ENCODE data around the gene FAM3C.
"Not testable (repeated sequence)": the region's sequence is repeated elsewhere in the genome, so short reads cannot be mapped to it uniquely, and the experiment has no call there.

The FAM3C gene

DNA sequence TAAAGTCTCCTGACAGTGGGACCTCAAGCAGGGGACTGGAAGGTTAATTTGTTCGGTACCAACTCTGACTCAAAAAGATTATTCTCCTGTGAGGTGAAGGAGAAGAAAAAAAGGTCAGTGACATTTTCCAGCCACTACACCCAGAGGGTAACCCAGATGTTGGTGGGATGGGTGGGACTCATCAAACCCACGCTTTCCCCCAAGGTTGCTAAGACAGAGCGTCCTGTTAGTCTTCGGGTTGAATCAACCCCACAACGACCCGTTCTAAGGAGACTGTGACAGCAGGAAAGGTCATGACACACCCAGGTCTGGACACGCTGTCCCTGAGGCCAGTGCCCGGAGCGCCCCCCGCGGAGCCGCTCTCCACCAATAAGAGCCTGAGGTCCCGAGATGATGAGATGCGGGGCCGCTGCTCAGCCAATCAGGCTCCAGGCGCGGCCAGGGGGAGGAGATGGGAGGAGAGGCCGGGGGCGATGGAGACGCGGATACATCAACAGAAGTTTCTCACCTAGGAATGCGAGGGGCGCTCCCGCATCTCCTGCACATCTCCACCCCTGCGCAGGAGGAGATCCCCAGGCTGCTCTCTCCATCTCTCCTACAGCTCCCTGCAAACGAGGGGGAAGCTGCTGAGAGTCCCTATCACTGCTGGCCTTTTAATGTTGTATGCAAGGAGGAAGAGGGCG is 67.5 kb downstream of the FAM3C start, which contains the start of gene WNT16 (continued):
- TF ChIP-seq, protein P1, sequence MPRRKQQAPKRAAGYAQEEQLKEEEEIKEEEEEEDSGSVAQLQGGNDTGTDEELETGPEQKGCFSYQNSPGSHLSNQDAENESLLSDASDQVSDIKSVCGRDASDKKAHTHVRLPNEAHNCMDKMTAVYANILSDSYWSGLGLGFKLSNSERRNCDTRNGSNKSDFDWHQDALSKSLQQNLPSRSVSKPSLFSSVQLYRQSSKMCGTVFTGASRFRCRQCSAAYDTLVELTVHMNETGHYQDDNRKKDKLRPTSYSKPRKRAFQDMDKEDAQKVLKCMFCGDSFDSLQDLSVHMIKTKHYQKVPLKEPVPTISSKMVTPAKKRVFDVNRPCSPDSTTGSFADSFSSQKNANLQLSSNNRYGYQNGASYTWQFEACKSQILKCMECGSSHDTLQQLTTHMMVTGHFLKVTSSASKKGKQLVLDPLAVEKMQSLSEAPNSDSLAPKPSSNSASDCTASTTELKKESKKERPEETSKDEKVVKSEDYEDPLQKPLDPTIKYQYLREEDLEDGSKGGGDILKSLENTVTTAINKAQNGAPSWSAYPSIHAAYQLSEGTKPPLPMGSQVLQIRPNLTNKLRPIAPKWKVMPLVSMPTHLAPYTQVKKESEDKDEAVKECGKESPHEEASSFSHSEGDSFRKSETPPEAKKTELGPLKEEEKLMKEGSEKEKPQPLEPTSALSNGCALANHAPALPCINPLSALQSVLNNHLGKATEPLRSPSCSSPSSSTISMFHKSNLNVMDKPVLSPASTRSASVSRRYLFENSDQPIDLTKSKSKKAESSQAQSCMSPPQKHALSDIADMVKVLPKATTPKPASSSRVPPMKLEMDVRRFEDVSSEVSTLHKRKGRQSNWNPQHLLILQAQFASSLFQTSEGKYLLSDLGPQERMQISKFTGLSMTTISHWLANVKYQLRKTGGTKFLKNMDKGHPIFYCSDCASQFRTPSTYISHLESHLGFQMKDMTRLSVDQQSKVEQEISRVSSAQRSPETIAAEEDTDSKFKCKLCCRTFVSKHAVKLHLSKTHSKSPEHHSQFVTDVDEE (CRISPR knock-in tag; IDR thresholded peaks at IDR 0.05), result no peak

DNA sequence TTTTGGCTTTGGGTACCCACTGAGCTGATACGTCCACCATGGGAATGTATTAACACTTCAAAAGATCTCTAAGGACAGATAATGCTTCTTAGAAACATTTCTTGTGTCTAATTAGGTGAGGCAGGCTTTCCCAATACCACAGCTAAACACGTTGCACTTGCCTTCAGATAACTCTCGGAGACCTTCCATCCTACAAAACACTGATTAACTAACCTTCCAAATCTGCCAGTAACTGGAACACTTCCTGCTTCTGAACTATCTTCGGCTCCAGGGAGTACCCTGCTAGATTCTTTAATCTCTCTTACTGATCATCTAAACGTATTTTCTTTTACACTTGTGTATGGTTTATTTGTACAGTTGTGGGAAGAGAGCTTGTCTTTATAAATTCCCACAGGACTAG is 68.4 kb downstream of the FAM3C start:
- no peak for ATAC-seq
- TF ChIP-seq ZFP30 (CRISPR knock-in tag; IDR thresholded peaks at IDR 0.05) (no peak), GLIS3 (CRISPR knock-in tag; IDR thresholded peaks at IDR 0.05) (no peak), ZNF70 (CRISPR knock-in tag; IDR thresholded peaks at IDR 0.05) (no peak), ZNF565 (CRISPR knock-in tag; conservative IDR thresholded peaks at IDR 0.05; ENCODE audit: low read depth) (no peak), RARB (CRISPR knock-in tag; IDR thresholded peaks at IDR 0.05) (no peak), ISL1 (CRISPR knock-in tag; IDR thresholded peaks at IDR 0.05) (no peak)

DNA sequence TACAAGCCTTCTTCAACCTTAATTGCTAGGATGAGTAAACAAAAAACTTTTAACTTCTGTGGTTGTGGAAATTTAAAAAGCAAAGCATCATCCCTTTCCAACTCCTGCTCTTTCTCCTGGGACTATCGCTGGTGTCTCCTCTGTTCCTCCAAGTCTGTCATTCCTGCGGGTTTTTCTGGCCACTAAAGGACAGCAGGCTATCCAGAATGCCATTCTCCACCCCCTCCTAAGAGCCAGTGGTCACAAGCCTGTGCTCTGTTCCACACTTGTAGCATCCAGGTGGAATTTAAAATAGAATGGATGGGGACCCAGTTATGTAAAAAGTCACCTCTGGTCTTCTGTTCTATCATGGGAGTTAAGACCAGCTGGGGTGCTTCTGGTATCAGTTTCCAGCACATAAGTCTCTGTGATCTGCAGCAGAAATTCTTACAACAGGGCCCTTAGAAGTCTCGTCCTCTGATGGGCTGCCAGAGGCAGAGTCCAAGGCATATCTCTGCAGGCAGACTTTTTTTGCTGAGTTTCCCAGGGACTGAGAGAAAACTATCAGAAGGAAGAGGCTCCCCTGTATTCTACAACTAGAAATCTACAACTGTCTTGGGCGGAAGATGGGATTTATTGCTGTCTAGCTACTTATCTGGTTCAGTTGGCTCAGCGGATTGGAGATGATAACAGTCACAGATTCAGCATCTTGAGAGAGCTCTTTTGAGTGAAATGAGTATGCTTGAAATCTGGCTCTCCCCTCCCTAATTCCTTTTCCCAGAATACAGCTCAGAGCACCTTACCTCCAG is 72.4 kb downstream of the FAM3C start:
- no peak for ATAC-seq
- no peak for TF ChIP-seq ISL1 (CRISPR knock-in tag; IDR thresholded peaks at IDR 0.05)
- TF ChIP-seq, protein P2, sequence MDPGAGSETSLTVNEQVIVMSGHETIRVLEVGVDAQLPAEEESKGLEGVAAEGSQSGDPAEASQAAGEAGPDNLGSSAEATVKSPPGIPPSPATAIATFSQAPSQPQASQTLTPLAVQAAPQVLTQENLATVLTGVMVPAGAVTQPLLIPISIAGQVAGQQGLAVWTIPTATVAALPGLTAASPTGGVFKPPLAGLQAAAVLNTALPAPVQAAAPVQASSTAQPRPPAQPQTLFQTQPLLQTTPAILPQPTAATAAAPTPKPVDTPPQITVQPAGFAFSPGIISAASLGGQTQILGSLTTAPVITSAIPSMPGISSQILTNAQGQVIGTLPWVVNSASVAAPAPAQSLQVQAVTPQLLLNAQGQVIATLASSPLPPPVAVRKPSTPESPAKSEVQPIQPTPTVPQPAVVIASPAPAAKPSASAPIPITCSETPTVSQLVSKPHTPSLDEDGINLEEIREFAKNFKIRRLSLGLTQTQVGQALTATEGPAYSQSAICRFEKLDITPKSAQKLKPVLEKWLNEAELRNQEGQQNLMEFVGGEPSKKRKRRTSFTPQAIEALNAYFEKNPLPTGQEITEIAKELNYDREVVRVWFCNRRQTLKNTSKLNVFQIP (CRISPR knock-in tag; IDR thresholded peaks at IDR 0.05; ENCODE audit: borderline replicate concordance, low read depth), result no peak
- TF ChIP-seq GLIS3 (CRISPR knock-in tag; IDR thresholded peaks at IDR 0.05), result no peak
- TF ChIP-seq, protein P1 (CRISPR knock-in tag; IDR thresholded peaks at IDR 0.05), result no peak
- no peak for TF ChIP-seq ZNF70 (CRISPR knock-in tag; IDR thresholded peaks at IDR 0.05)
- TF ChIP-seq OSR1 (CRISPR knock-in tag; IDR thresholded peaks at IDR 0.05), result no peak
- no peak for TF ChIP-seq ESRRG (CRISPR knock-in tag; IDR thresholded peaks at IDR 0.05)
- TF ChIP-seq, protein P3, sequence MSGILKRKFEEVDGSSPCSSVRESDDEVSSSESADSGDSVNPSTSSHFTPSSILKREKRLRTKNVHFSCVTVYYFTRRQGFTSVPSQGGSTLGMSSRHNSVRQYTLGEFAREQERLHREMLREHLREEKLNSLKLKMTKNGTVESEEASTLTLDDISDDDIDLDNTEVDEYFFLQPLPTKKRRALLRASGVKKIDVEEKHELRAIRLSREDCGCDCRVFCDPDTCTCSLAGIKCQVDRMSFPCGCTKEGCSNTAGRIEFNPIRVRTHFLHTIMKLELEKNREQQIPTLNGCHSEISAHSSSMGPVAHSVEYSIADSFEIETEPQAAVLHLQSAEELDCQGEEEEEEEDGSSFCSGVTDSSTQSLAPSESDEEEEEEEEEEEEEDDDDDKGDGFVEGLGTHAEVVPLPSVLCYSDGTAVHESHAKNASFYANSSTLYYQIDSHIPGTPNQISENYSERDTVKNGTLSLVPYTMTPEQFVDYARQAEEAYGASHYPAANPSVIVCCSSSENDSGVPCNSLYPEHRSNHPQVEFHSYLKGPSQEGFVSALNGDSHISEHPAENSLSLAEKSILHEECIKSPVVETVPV (CRISPR knock-in tag; IDR thresholded peaks at IDR 0.05), result no peak
- no peak for TF ChIP-seq RARB (CRISPR knock-in tag; IDR thresholded peaks at IDR 0.05)
- no peak for TF ChIP-seq ZC3H10 (CRISPR knock-in tag; IDR thresholded peaks at IDR 0.05)
- no peak for TF ChIP-seq TOX (CRISPR knock-in tag; IDR thresholded peaks at IDR 0.05; ENCODE audit: borderline replicate concordance)
- TF ChIP-seq BACH2 (CRISPR knock-in tag; IDR thresholded peaks at IDR 0.05; ENCODE audit: borderline replicate concordance), result no peak
- TF ChIP-seq ARNTL (CRISPR knock-in tag; IDR thresholded peaks at IDR 0.05; ENCODE audit: borderline replicate concordance, low read depth), result no peak
- TF ChIP-seq ZFP3 (CRISPR knock-in tag; IDR thresholded peaks at IDR 0.05), result no peak

DNA sequence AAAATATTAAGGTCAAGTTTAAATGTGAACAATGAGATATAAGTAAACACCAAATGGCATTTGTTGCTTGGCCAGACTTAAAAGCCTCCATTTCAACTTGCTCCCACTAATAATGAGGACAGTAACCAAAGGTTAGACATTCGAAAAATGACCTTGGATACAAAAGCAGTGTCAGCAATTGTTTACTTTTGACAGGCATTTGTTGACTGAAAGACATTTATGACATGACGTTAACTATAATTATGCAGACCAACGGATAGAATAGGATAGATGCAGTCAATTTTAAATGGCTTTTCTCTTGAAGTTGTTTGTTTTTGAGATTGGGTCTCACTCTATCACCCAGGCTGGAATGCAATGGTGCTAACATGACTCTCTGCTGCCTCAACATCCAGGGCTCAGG is 73.6 kb downstream of the FAM3C start:
- ATAC-seq, result no peak
- TF ChIP-seq RARB (CRISPR knock-in tag; IDR thresholded peaks at IDR 0.05), result no peak
- TF ChIP-seq ZNF565 (CRISPR knock-in tag; conservative IDR thresholded peaks at IDR 0.05; ENCODE audit: low read depth), result no peak
- no peak for TF ChIP-seq ZNF8 (CRISPR knock-in tag; IDR thresholded peaks at IDR 0.05)
- TF ChIP-seq ZC3H10 (CRISPR knock-in tag; IDR thresholded peaks at IDR 0.05), result no peak
- no peak for TF ChIP-seq ARNTL (CRISPR knock-in tag; IDR thresholded peaks at IDR 0.05; ENCODE audit: borderline replicate concordance, low read depth)
- TF ChIP-seq SNAI2 (CRISPR knock-in tag; IDR thresholded peaks at IDR 0.05), result no peak
- no peak for TF ChIP-seq CSDC2 (CRISPR knock-in tag; IDR thresholded peaks at IDR 0.05)

DNA sequence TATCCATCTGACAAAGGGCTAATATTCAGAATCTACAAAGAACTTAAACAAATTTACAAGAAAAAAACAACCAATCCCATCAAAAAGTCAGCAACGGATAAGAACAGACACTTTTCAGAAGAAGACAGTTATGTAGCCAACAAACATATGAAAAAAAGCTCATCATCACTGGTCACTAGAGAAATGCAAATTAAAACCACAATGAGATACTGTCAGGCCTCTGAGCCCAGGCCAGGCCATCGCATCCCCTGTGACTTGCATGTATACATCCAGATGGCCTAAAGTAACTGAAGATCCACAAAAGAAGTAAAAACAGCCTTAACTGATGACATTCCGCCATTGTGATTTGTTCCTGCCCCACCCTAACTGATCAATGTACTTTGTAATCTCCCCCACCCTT is 80.9 kb downstream of the FAM3C start:
- not testable (repeated sequence) for ATAC-seq

All from SK-N-SH treated with all-trans-retinoic acid at 6 μM for 48 hours (cell line).